GM18858 (cell line): ENCODE results near the gene MARCHF11.

Experiments used
- ATAC-seq: cut with Tn5 transposase; IDR thresholded peaks from one replicate; pipeline ENCODE4 v1.9.1; 2021; ENCODE audit not compliant: unreplicated experiment

MARCHF11 gene

GRCh38 chr5:16134204-16134603 is 45.4 kb downstream of the MARCHF11 start:
- no peak for ATAC-seq

- no peak for ATAC-seq
Measured at GRCh38 chr5:16131878-16132277, 47.7 kb downstream of the MARCHF11 start.

- no peak for ATAC-seq
Measured at GRCh38 chr5:16128944-16129343, 50.6 kb downstream of the MARCHF11 start.

- ATAC-seq: no peak
Measured at GRCh38 chr5:16127865-16128544, 51.6 kb downstream of the MARCHF11 start.

- ATAC-seq: no peak
Measured at GRCh38 chr5:16120579-16120978, 59.0 kb downstream of the MARCHF11 start.

GRCh38 chr5:16119790-16120189 is 59.8 kb downstream of the MARCHF11 start:
- ATAC-seq: no peak

GRCh38 chr5:16115140-16115539 is 64.5 kb downstream of the MARCHF11 start:
- ATAC-seq: no peak

- no peak for ATAC-seq
Measured at GRCh38 chr5:16108418-16108817, 71.2 kb downstream of the MARCHF11 start.

DNA sequence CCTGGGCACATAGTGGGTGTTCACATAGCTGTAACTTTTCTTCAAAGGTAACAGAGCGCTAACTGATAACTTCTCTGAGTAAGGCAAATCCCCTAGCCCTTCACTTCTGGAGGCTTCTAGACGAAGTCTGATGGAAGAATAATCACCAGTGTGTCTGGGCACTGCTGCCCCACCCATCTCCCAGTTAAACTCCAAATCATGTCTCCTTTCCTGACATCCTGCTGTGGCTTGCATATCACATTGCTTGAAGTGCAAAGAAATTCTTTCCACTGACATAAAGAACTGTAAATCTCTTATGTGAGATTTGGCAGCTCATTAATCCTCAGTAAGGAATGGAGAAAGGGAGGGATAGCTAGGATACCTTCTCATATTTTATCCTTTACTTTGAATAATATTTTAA is 74.6 kb downstream of the MARCHF11 start:
- no peak for ATAC-seq

DNA sequence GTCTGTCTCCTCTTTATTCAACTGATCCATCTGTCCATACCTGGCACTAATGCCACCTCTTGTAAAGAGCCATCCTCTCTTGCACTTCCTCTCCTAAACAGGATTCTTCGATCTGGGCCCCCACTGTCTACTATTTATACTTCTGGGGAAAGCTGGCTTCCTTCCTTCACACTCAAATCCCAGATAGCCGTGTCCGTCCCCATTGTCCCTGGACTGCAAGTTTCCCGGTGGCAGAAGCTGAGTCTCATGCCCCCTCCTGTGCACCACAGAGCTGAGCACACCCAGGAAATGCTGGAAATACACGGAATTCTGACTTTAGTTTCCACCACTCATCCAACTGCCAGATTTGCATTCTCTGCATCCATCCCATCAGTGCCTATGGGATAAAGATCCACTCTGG is 84.0 kb downstream of the MARCHF11 start:
- ATAC-seq: no peak

GRCh38 chr5:16090270-16090669 is 89.3 kb downstream of the MARCHF11 start:
- ATAC-seq: no peak

DNA sequence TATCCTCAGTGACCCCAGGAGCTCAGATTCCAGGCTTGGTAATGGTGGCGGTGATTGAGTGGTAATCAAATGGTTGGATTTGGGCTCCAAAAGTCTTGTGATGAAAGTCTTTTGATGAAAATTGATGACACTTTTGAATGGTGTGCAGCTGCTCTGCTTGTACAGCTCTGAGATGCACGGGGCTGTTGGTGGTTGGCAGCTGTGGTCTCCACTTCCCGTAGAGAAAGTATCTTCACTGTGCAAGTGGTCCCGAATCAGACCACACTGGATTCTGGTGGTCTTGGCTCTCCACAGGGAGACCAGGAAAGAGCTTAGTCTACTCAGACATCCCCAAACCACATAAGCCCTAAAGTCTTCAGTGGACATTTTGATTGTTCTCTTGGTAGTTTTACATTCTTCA is 96.6 kb downstream of the MARCHF11 start:
- ATAC-seq: no peak

- ATAC-seq: no peak
Measured at GRCh38 chr5:16082053-16082452, 97.5 kb downstream of the MARCHF11 start.

- ATAC-seq: no peak
Measured at GRCh38 chr5:16081376-16081955, 98.1 kb downstream of the MARCHF11 start.

DNA sequence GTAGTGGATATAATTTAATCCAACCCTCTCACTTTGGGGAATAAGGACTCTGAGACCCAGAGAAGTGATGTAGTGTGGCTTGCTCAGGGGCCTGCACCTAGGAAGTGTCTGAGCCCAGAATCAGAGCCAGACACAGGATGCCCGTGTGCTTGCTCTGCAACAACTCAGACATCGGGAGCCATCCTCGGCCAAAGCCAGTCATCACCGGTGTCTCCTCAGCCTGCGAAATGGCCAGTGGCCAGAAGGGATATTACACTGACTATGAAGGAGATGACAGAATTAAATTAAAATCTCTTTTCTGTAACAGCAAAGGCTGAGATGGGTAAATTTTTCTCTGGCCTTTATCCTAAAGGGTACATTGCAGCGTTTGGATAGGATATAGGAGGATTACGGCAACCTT is 102.9 kb downstream of the MARCHF11 start:
- no peak for ATAC-seq

GRCh38 chr5:16074358-16074757 is 105.2 kb downstream of the MARCHF11 start:
- ATAC-seq: no peak

DNA sequence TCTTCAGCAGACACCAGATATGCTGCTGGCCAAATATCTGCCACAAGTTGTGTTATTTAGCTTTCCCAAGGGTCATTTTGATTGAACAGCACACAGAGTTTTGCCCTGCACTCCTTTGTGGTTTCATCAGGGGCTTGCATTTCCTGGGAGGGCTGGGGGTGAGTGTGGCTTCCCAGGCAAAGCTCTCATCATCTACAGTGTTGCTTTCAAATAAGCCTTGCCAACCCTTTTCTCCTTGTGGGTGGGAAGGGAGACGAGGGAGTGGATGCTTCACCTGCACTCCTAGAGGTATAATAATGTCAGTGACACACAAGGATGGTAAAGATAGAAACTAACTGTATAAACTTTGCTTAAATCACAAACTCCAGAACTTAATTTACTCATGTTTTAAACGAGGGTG is 107.0 kb downstream of the MARCHF11 start:
- no peak for ATAC-seq

- ATAC-seq: no peak
Measured at GRCh38 chr5:16067415-16067814, 112.2 kb downstream of the MARCHF11 start.

- ATAC-seq: no peak
Measured at GRCh38 chr5:16066810-16067209, 112.8 kb downstream of the MARCHF11 start.

GRCh38 chr5:16066320-16066719 is 113.3 kb downstream of the MARCHF11 start:
- ATAC-seq: no peak

GRCh38 chr5:16065831-16066230 is 113.8 kb downstream of the MARCHF11 start:
- no peak for ATAC-seq

DNA sequence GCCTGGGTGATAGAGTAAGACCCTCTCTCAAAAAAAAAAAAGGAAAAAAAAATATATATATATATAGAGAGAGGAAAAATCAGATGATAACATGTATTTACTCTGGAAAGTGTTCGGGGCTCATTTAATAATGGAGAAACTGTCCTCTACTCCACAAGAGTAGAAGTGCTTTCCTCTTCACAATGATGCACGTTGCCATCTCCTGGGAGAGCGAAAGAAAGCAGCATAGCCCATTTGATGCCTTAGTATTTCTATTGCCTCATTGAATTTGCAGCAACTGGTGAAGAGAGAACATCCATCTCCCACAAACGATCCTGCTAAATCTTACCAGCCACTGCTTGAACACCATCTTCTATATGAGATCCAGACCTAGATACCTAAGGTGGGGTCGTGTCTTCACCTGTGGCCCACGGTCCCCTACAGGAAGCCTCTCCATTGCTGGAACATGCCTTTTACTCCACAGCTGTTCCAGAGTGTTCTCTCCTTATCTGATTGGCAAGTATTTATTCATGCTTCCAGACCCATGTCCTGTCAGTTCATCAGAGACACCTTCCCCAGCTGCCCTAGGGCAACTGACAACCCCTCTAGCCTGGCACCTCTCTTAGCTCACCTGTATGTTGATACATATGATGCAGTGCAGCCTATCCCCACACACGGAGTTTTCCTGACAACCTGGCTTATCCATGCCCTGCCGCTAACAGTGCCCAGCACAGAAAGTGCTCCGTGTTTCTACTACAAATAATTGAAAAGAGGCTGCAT is 115.3 kb downstream of the MARCHF11 start:
- ATAC-seq: no peak
